Panc1 (cell line): ENCODE data around the gene JUND. TPM values are rescaled to one million over a fixed set of nuclear protein-coding genes. Genes with fewer than 3 reads are reported as not detected.
A peak's percentile ranks its signal among the peaks of the same experiment; 100 is the strongest.

Experiments used
- ATAC-seq: fragments of 200-7000 bp; cut with Tn5 transposase; 2 replicates; pipeline ENCODE4 v1.9.1; 2020; ENCODE audit warnings: mild to moderate bottlenecking, moderate library complexity
- BruUV-seq: library from RNA; stranded (reverse); fragments of 400-500 nt; replicated peaks from 2 replicates; lab custom pipeline; 2021; lab: Mats Ljungman, UMichigan
- CTCF ChIA-PET: fragments of 300-600 bp; sonication (Branson Sonifier 250); formaldehyde crosslinking; loops from one replicate; lab custom pipeline; 2022; ENCODE audit warnings: antibody characterized with exemption; lab: Charles Lee
- POLR2A ChIA-PET: fragments of 300-600 bp; sonication (Branson Sonifier 250); formaldehyde crosslinking; loops from one replicate; lab custom pipeline; 2022; ENCODE audit warnings: antibody characterized with exemption; lab: Charles Lee
- DNase-seq: peaks from one replicate; pipeline ENCODE4 v3.0.0-alpha.2; 2010; ENCODE audit warnings: low read depth, low spot score
- H3K27ac ChIP-seq: 2 replicates; pipeline ENCODE4 v1.5.1; 2011; ENCODE audit warnings: mild to moderate bottlenecking, low read length, inconsistent platforms
- H3K27me3 ChIP-seq: fragments of 200-500 bp; sonication (Bioruptor generic); 2 replicates; pipeline ENCODE4 v1.6.0; 2014; ENCODE audit warnings: low read length, inconsistent platforms; ENCODE audit not compliant: control insufficient read depth, insufficient read depth
- H3K36me3 ChIP-seq: fragments of 200-500 bp; sonication (Bioruptor generic); 2 replicates; pipeline ENCODE4 v1.5.1; 2014; ENCODE audit warnings: inconsistent platforms, mild to moderate bottlenecking, low read length, moderate library complexity; ENCODE audit not compliant: control insufficient read depth, insufficient read depth
- H3K4me1 ChIP-seq: 2 replicates; pipeline ENCODE4 v1.5.1; 2011; ENCODE audit warnings: inconsistent platforms, mild to moderate bottlenecking, low read length, moderate library complexity; ENCODE audit not compliant: control insufficient read depth, insufficient read depth
- H3K4me3 ChIP-seq, 2 experiments: 2 replicates each; pipeline ENCODE4 v1.5.1; 2011 to 2012; ENCODE audit warnings: low read depth in 2 of 2, low read length in 2 of 2, mild to moderate bottlenecking in 2 of 2, inconsistent platforms in 1 of 2, moderate library complexity in 1 of 2
- H3K9me3 ChIP-seq: fragments of 200-500 bp; sonication (Bioruptor generic); 2 replicates; pipeline ENCODE4 v1.5.1; 2014; ENCODE audit warnings: low read depth, mild to moderate bottlenecking, inconsistent platforms, low read length, moderate library complexity; ENCODE audit not compliant: control insufficient read depth, insufficient read depth
- POLR2AphosphoS5 ChIP-seq: IDR thresholded peaks from 2 replicates; pipeline ENCODE4 v1.6.1; 2012; ENCODE audit warnings: mild to moderate bottlenecking, low read depth, low read length, moderate library complexity
- SIN3A ChIP-seq: IDR thresholded peaks from 2 replicates; pipeline ENCODE4 v1.6.1; 2012; ENCODE audit warnings: low read depth, mild to moderate bottlenecking, low read length, moderate library complexity, borderline replicate concordance; ENCODE audit not compliant: insufficient read depth
- TCF7L2 ChIP-seq: IDR thresholded peaks from 2 replicates; pipeline ENCODE4 v1.6.1; 2011; ENCODE audit warnings: mild to moderate bottlenecking, low read depth, low read length, inconsistent platforms
- in situ Hi-C: cut with HindIII; loops from 2 replicates; pipeline ENCODE4 v1.10.0; 2016; ENCODE audit warnings: low sequenced_read_pairs, low pct_unique_long_range_greater_than_20kb
- intact Hi-C: fragments of 100-400 bp; cut with micrococcal nuclease; formaldehyde crosslinking; loops from one replicate; pipeline ENCODE4 v1.10.0; 2022; ENCODE audit not compliant: unreplicated experiment
- total RNA-seq: library from RNA; stranded (reverse); gene quantifications from one replicate; pipeline ENCODE4 v1.2.1, GENCODE V29; 2021; ENCODE audit not compliant: unreplicated experiment
- TF ChIP-seq, protein P1 (sequence below): fragments of 450-650 bp; IDR thresholded peaks from 2 replicates; pipeline ENCODE4 v1.5.1; 2017; ENCODE audit warnings: mild to moderate bottlenecking
- TF ChIP-seq, protein P2 (sequence below), 2 experiments: IDR thresholded peaks; 2 replicates each; pipeline ENCODE4 v1.6.1; 2011 to 2012; ENCODE audit warnings: low read depth in 2 of 2, control low read depth in 1 of 2, low read length in 1 of 2, mild to moderate bottlenecking in 1 of 2, moderate library complexity in 1 of 2; ENCODE audit not compliant: insufficient read depth in 1 of 2

The JUND gene
- total RNA-seq, 1 experiment from 2014 or later = 130 TPM

DNA sequence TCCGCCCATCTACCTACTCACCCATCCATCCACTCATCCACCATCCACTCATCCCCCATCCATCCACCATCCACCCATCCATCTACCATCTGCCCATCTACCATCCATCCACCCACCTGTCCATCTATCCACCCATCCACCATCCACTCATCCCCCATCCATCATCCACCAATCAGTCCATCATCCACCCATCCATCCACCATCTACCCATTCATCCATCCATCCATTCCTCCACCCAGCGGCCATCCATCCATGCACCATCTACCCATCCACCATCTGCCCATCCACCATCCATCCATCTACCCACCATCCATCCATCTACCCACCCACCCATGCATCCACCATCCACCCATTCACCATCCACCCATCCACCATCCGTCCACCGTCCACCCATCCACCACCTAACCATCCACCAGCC is 13.6 kb upstream of the JUND start:
- in situ Hi-C loops (no loop called here), intact Hi-C loops (no loop called here)
- ATAC-seq (no peak), DNase-seq (no peak)
- no peak overlapping the region for H3K27ac ChIP-seq
- ChIA-PET POLR2A (no interaction called here), CTCF (no interaction called here)
- H3K9me3 ChIP-seq = no peaks in the 10 kb centered on the region
- H3K27me3 ChIP-seq = no peaks in the 10 kb centered on the region
- BruUV-seq = no TSS peak
- no peak overlapping the region for H3K4me3 ChIP-seq
- H3K4me1 ChIP-seq = peaks cover 22% of the 10 kb centered on the region
- TF ChIP-seq TCF7L2 (no peak), POLR2AphosphoS5 (no peak), SIN3A (no peak)
- TF ChIP-seq, protein P1, sequence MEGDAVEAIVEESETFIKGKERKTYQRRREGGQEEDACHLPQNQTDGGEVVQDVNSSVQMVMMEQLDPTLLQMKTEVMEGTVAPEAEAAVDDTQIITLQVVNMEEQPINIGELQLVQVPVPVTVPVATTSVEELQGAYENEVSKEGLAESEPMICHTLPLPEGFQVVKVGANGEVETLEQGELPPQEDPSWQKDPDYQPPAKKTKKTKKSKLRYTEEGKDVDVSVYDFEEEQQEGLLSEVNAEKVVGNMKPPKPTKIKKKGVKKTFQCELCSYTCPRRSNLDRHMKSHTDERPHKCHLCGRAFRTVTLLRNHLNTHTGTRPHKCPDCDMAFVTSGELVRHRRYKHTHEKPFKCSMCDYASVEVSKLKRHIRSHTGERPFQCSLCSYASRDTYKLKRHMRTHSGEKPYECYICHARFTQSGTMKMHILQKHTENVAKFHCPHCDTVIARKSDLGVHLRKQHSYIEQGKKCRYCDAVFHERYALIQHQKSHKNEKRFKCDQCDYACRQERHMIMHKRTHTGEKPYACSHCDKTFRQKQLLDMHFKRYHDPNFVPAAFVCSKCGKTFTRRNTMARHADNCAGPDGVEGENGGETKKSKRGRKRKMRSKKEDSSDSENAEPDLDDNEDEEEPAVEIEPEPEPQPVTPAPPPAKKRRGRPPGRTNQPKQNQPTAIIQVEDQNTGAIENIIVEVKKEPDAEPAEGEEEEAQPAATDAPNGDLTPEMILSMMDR = no peak
- TF ChIP-seq, protein P2, sequence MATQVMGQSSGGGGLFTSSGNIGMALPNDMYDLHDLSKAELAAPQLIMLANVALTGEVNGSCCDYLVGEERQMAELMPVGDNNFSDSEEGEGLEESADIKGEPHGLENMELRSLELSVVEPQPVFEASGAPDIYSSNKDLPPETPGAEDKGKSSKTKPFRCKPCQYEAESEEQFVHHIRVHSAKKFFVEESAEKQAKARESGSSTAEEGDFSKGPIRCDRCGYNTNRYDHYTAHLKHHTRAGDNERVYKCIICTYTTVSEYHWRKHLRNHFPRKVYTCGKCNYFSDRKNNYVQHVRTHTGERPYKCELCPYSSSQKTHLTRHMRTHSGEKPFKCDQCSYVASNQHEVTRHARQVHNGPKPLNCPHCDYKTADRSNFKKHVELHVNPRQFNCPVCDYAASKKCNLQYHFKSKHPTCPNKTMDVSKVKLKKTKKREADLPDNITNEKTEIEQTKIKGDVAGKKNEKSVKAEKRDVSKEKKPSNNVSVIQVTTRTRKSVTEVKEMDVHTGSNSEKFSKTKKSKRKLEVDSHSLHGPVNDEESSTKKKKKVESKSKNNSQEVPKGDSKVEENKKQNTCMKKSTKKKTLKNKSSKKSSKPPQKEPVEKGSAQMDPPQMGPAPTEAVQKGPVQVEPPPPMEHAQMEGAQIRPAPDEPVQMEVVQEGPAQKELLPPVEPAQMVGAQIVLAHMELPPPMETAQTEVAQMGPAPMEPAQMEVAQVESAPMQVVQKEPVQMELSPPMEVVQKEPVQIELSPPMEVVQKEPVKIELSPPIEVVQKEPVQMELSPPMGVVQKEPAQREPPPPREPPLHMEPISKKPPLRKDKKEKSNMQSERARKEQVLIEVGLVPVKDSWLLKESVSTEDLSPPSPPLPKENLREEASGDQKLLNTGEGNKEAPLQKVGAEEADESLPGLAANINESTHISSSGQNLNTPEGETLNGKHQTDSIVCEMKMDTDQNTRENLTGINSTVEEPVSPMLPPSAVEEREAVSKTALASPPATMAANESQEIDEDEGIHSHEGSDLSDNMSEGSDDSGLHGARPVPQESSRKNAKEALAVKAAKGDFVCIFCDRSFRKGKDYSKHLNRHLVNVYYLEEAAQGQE (IDR thresholded peaks at IDR 0.05; ENCODE audit: insufficient read depth in 1 of 2, low read depth in 2 of 2, low read length in 1 of 2) = no peak
- H3K36me3 ChIP-seq = no peaks in the 10 kb centered on the region

DNA sequence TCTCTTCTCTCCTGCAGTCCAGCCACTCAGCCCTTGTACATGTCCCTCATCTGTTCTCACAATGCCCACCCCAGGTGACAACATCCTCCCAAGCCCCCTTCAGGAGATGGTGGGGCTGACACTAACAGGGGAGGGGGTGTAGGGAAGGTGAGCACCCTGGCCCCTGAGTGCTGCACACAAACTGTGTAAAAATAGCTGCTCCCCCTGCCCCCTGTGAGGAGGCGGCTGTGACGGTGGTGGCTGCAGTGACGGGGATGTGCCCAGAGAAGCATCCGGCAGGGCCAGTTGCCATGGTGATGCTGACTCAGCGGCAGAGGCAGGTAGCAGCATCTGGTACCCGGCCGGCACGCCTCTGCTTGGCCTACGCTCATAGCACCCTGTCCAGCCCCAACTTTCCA is 13.0 kb upstream of the JUND start:
- intact Hi-C loops (no loop called here), in situ Hi-C loops (no loop called here)
- POLR2A ChIA-PET = no interaction called here
- H3K36me3 ChIP-seq = no peaks in the 10 kb centered on the region
- no peaks in the 10 kb centered on the region for H3K9me3 ChIP-seq
- peaks cover 26% of the 10 kb centered on the region for H3K4me1 ChIP-seq
- CTCF ChIA-PET = no interaction called here
- no peaks in the 10 kb centered on the region for H3K27me3 ChIP-seq
- TF ChIP-seq, protein P1 = no peak
- TF ChIP-seq, protein P2 (IDR thresholded peaks at IDR 0.05; ENCODE audit: insufficient read depth in 1 of 2, low read depth in 2 of 2, low read length in 1 of 2) = no peak
- TF ChIP-seq POLR2AphosphoS5 (no peak), SIN3A (no peak), TCF7L2 (no peak)
- no peak for DNase-seq
- no peak for ATAC-seq
- H3K27ac ChIP-seq = peak overlapping the region; percentile 91; the same call in 1 of the 2 replicates
- BruUV-seq = no TSS peak
- H3K4me3 ChIP-seq = no peak overlapping the region
